H9 (cell line): ENCODE data around the gene CRABP2. TPM values are rescaled to one million over a fixed set of nuclear protein-coding genes. Genes with fewer than 3 reads are reported as not detected.

Source experiments
- DNase-seq: peaks from one replicate; pipeline ENCODE4 v3.0.0-alpha.2; 2017
- H2AFZ ChIP-seq: one replicate; pipeline ENCODE4 v1.6.1; 2013; ENCODE audit warnings: mild to moderate bottlenecking, low read length, control low read depth, moderate library complexity
- H2AK5ac ChIP-seq: 2 replicates; pipeline ENCODE4 v1.6.1; 2013; ENCODE audit warnings: low read length, control low read depth, mixed read lengths; ENCODE audit not compliant: insufficient read length
- H2BK120ac ChIP-seq: one replicate; pipeline ENCODE4 v1.6.1; 2013; ENCODE audit warnings: low read depth, mild to moderate bottlenecking, low read length, control low read depth, inconsistent platforms; ENCODE audit not compliant: poor library complexity, severe bottlenecking
- H2BK12ac ChIP-seq: 2 replicates; pipeline ENCODE4 v1.6.1; 2013; ENCODE audit warnings: low read length, control low read depth, mixed read lengths, low read depth; ENCODE audit not compliant: insufficient read length
- H2BK15ac ChIP-seq: 2 replicates; pipeline ENCODE4 v1.6.1; 2013; ENCODE audit warnings: low read depth, low read length, control low read depth
- H2BK20ac ChIP-seq: one replicate; pipeline ENCODE4 v1.6.1; 2013; ENCODE audit warnings: low read depth, mild to moderate bottlenecking, low read length, control low read depth, inconsistent platforms; ENCODE audit not compliant: poor library complexity, severe bottlenecking
- H2BK5ac ChIP-seq: 2 replicates; pipeline ENCODE4 v1.6.1; 2013; ENCODE audit warnings: low read length, control low read depth, mixed read lengths; ENCODE audit not compliant: insufficient read length
- H3K14ac ChIP-seq: 2 replicates; pipeline ENCODE4 v1.6.1; 2013; ENCODE audit warnings: low read length, control low read depth; ENCODE audit not compliant: insufficient read depth
- H3K18ac ChIP-seq: 2 replicates; pipeline ENCODE4 v1.6.1; 2013; ENCODE audit warnings: low read depth, mild to moderate bottlenecking, mixed read lengths, low read length, control low read depth; ENCODE audit not compliant: insufficient read length
- H3K23ac ChIP-seq: 2 replicates; pipeline ENCODE4 v1.6.1; 2013; ENCODE audit warnings: low read length, control low read depth, mixed read lengths, low read depth; ENCODE audit not compliant: insufficient read length
- H3K23me2 ChIP-seq: 2 replicates; pipeline ENCODE4 v1.6.1; 2013; ENCODE audit warnings: low read depth, mild to moderate bottlenecking, mixed read lengths, low read length, control low read depth; ENCODE audit not compliant: insufficient read length, poor library complexity, severe bottlenecking
- H3K27ac ChIP-seq: 2 replicates; pipeline ENCODE4 v1.5.1; 2013; ENCODE audit warnings: low read length, control low read depth, mixed read lengths, low read depth; ENCODE audit not compliant: insufficient read length
- H3K27me3 ChIP-seq: 2 replicates; pipeline ENCODE4 v1.6.1; 2013; ENCODE audit warnings: low read length, control low read depth, inconsistent platforms; ENCODE audit not compliant: insufficient read depth
- H3K4ac ChIP-seq: 2 replicates; pipeline ENCODE4 v1.6.1; 2013; ENCODE audit warnings: low read depth, mild to moderate bottlenecking, control low read depth, inconsistent platforms, low read length, moderate library complexity
- H3K4me1 ChIP-seq: 2 replicates; pipeline ENCODE4 v1.6.1; 2013; ENCODE audit warnings: low read length, control low read depth, inconsistent platforms; ENCODE audit not compliant: insufficient read depth
- H3K4me2 ChIP-seq: 2 replicates; pipeline ENCODE4 v1.6.1; 2013; ENCODE audit warnings: low read length, control low read depth, mixed read lengths; ENCODE audit not compliant: insufficient read length, insufficient read depth
- H3K56ac ChIP-seq: 2 replicates; pipeline ENCODE4 v1.6.1; 2013; ENCODE audit warnings: low read depth, mild to moderate bottlenecking, mixed read lengths, low read length, control low read depth; ENCODE audit not compliant: insufficient read length
- H3K79me1 ChIP-seq: 2 replicates; pipeline ENCODE4 v1.6.1; 2013; ENCODE audit warnings: low read depth, mild to moderate bottlenecking, moderate library complexity, low read length, control low read depth, inconsistent platforms; ENCODE audit not compliant: insufficient read depth, poor library complexity, severe bottlenecking
- H3K79me2 ChIP-seq: 2 replicates; pipeline ENCODE4 v1.6.1; 2013; ENCODE audit warnings: low read length, control low read depth, inconsistent platforms; ENCODE audit not compliant: insufficient read depth
- H3K9ac ChIP-seq: 2 replicates; pipeline ENCODE4 v1.6.1; 2013; ENCODE audit warnings: low read length, control low read depth, mixed read lengths; ENCODE audit not compliant: insufficient read length; ENCODE audit errors: extremely low read depth
- H3K9me3 ChIP-seq: one replicate; pipeline ENCODE4 v1.6.1; 2013; ENCODE audit warnings: low read depth, low read length, inconsistent platforms; ENCODE audit not compliant: control insufficient read depth
- H3T11ph ChIP-seq: one replicate; pipeline ENCODE4 v1.6.1; 2013; ENCODE audit warnings: mild to moderate bottlenecking, low read length, control low read depth, inconsistent platforms
- H4K20me1 ChIP-seq: one replicate; pipeline ENCODE4 v1.6.1; 2013; ENCODE audit not compliant: control insufficient read depth, insufficient read length, insufficient read depth
- H4K5ac ChIP-seq: 2 replicates; pipeline ENCODE4 v1.6.1; 2013; ENCODE audit warnings: low read depth, mild to moderate bottlenecking, mixed read lengths, low read length, control low read depth; ENCODE audit not compliant: insufficient read length
- H4K8ac ChIP-seq: replicated peaks from 2 replicates; pipeline ENCODE4 v1.6.1; 2013; ENCODE audit warnings: low read length, control low read depth, mixed read lengths, low read depth; ENCODE audit not compliant: insufficient read length
- H4K91ac ChIP-seq: 2 replicates; pipeline ENCODE4 v1.6.1; 2013; ENCODE audit warnings: low read depth, mild to moderate bottlenecking, moderate library complexity, mixed read lengths, low read length, control low read depth; ENCODE audit not compliant: insufficient read length
- H3K27ac Mint-ChIP-seq, 3 experiments: 2 replicates in 2 of 3; 3 replicates in 1 of 3; pipeline ENCODE4 v1.8.0; 2020 to 2021; ENCODE audit warnings: mixed read lengths in 3 of 3, mild to moderate bottlenecking in 1 of 3, moderate library complexity in 1 of 3
- H3K27me3 Mint-ChIP-seq: 2 replicates; pipeline ENCODE4 v1.8.0; 2021; ENCODE audit warnings: low read depth, mild to moderate bottlenecking, moderate library complexity, mixed read lengths
- H3K36me3 Mint-ChIP-seq, 3 experiments: 2 replicates in 2 of 3; 3 replicates in 1 of 3; pipeline ENCODE4 v1.8.0; 2020 to 2021; ENCODE audit warnings: low read depth in 3 of 3, mixed read lengths in 3 of 3; ENCODE audit not compliant: insufficient read depth in 1 of 3
- H3K4me1 Mint-ChIP-seq, 2 experiments: 2 replicates each; pipeline ENCODE4 v1.8.0; 2020; ENCODE audit warnings: mixed read lengths in 2 of 2
- H3K4me3 Mint-ChIP-seq, 2 experiments: 2 replicates in 1 of 2; 3 replicates in 1 of 2; pipeline ENCODE4 v1.8.0; 2020 to 2021; ENCODE audit warnings: mild to moderate bottlenecking in 2 of 2, mixed read lengths in 2 of 2, moderate library complexity in 1 of 2
- H3K9me3 Mint-ChIP-seq, 2 experiments: 2 replicates in 1 of 2; 3 replicates in 1 of 2; pipeline ENCODE4 v1.8.0; 2020; ENCODE audit warnings: mild to moderate bottlenecking in 2 of 2, mixed read lengths in 2 of 2, moderate library complexity in 1 of 2
- WGBS: extraction: QIAGEN DNeasy Blood & Tissue Kit; methylation state at CpG from one replicate; pipeline ENCODE4 v1.1.7; 2013; ENCODE audit warnings: missing lambda C conversion rate, low lambda C conversion rate, mixed read lengths; ENCODE audit not compliant: insufficient read length; ENCODE audit errors: extremely low coverage; 5-methylcytosine and 5-hydroxymethylcytosine counted together
- total RNA-seq: library from RNA; stranded (reverse); gene quantifications from 2 replicates; pipeline ENCODE4 v1.2.1, GENCODE V29; 2021
- TF ChIP-seq, protein P1 (sequence below): fragments of 200-600 bp; sonication (generic); conservative IDR thresholded peaks from 3 replicates; pipeline ENCODE4 v1.8.0; 2021; ENCODE audit warnings: antibody characterized with exemption, mild to moderate bottlenecking

Gene CRABP2
- total RNA-seq, 1 experiment from 2014 or later, result 184 TPM

DNA sequence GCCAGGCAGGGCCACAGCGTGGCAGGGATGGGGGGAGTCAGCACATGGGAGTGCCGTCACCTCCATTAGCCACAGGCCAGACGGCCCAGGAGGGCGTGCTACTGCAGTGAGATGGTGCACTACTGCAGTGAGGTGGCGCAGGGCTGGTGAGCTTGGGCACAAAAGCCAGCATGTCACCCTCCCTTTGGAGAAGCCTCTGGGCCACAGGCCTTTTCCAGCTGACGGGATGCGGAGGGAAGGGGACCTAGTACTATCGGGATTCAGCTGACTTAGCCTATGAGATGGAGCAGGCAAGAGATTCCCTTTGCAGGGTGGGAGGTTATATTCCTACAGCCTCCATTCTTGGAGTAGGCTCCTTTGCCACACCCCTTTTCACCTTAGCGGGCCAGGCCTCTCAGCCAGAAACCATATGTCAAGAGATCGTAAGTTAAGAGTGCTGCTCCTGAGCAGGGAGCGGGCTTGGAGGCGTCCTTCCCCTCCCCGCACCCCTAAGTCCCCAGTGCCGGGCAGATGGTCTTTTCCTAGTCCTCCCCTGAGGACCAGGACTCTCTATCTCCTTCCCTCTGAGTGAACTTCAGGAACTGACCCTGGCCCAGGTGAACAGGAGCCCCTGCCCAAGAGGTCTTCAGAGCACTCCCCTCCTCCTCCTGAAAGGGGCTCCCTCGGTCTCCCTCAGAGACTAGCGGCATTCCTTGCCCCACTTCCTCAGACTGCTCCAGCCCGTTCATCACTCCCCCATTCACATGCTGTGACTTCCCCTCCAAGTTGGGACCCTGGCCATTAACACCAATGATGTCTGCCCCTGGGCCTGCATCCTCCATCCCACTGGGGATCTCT is 36.4 kb downstream of the CRABP2 start:
- H3K56ac ChIP-seq, result no peak overlapping the region
- H4K8ac ChIP-seq, result no peak overlapping the region
- no peak overlapping the region for H3K23ac ChIP-seq
- no peaks in the 10 kb centered on the region for H3K27me3 ChIP-seq
- H3K4me2 ChIP-seq, result no peak overlapping the region
- peaks cover 26 to 32% (median 29%) of the 10 kb centered on the region in 3 experiments for H3K36me3 Mint-ChIP-seq
- no peaks in the 10 kb centered on the region for H3K79me2 ChIP-seq
- no peak overlapping the region for H4K5ac ChIP-seq
- no peak overlapping the region for H3K4ac ChIP-seq
- H3K27ac ChIP-seq, result no peak overlapping the region
- H2BK15ac ChIP-seq, result no peak overlapping the region
- H3K14ac ChIP-seq, result no peak overlapping the region
- no peak overlapping the region for H3K9ac ChIP-seq
- H3K23me2 ChIP-seq, result no peaks in the 10 kb centered on the region
- no peak overlapping the region for H2BK12ac ChIP-seq
- peaks cover 5% of the 10 kb centered on the region; the same call in 1 of the 2 replicates for H3K27me3 Mint-ChIP-seq
- H3K9me3 ChIP-seq, result no peaks in the 10 kb centered on the region
- H2BK20ac ChIP-seq, result no peak overlapping the region
- peak overlapping the region; percentile 79 to 93 (median 85) for H3K27ac Mint-ChIP-seq
- H3K9me3 Mint-ChIP-seq, result peaks cover 2 to 3% of the 10 kb centered on the region in 2 experiments; a peak in 3 of 5 replicates
- H4K20me1 ChIP-seq, result no peaks in the 10 kb centered on the region
- H4K91ac ChIP-seq, result no peak overlapping the region
- H3T11ph ChIP-seq, result no peak overlapping the region
- no peak overlapping the region for H2AK5ac ChIP-seq
- TF ChIP-seq, protein P1, sequence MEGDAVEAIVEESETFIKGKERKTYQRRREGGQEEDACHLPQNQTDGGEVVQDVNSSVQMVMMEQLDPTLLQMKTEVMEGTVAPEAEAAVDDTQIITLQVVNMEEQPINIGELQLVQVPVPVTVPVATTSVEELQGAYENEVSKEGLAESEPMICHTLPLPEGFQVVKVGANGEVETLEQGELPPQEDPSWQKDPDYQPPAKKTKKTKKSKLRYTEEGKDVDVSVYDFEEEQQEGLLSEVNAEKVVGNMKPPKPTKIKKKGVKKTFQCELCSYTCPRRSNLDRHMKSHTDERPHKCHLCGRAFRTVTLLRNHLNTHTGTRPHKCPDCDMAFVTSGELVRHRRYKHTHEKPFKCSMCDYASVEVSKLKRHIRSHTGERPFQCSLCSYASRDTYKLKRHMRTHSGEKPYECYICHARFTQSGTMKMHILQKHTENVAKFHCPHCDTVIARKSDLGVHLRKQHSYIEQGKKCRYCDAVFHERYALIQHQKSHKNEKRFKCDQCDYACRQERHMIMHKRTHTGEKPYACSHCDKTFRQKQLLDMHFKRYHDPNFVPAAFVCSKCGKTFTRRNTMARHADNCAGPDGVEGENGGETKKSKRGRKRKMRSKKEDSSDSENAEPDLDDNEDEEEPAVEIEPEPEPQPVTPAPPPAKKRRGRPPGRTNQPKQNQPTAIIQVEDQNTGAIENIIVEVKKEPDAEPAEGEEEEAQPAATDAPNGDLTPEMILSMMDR, result no peak
- peaks cover 83 to 95% of the 10 kb centered on the region in 2 experiments for H3K4me1 Mint-ChIP-seq
- H2BK120ac ChIP-seq, result no peak overlapping the region
- H2AFZ ChIP-seq, result no peak overlapping the region
- H2BK5ac ChIP-seq, result no peak overlapping the region
- peaks cover 26% of the 10 kb centered on the region; the same call in 1 of the 2 replicates for H3K4me1 ChIP-seq
- peak; percentile 81 for DNase-seq
- no CpG with 5 or more reads among the region's 17 CpGs for WGBS
- no peak overlapping the region for H3K18ac ChIP-seq
- peak overlapping the region in 1 of 2 experiments; percentile 43; a peak in 2 of 5 replicates for H3K4me3 Mint-ChIP-seq
- peaks cover 8% of the 10 kb centered on the region for H3K79me1 ChIP-seq
